IMR-90 (cell line): Measurements from ENCODE around the gene RIMBP2. TPM values are rescaled to one million over a fixed set of nuclear protein-coding genes. Genes with fewer than 3 reads are reported as not detected.

ENCODE experiments used
- ATAC-seq: fragments of 200-7000 bp; cut with Tn5 transposase; 2 replicates; pipeline ENCODE4 v1.9.1; 2020; ENCODE audit warnings: low read depth, mild to moderate bottlenecking, moderate library complexity
- BruUV-seq: library from RNA; stranded (reverse); fragments of 400-500 nt; replicated peaks from 2 replicates; lab custom pipeline; 2021; lab: Mats Ljungman, UMichigan
- CTCF ChIA-PET: fragments of 300-600 bp; formaldehyde crosslinking; extraction: SDS; loops from one replicate; lab custom pipeline; 2021; ENCODE audit warnings: antibody characterized with exemption; lab: Yijun Ruan, JAX
- POLR2A ChIA-PET: fragments of 300-600 bp; sonication (Branson Sonifier 250); formaldehyde crosslinking; loops from one replicate; lab custom pipeline; 2022; ENCODE audit warnings: antibody characterized with exemption; ENCODE audit not compliant: unreplicated experiment; lab: Charles Lee
- DNase-seq: peaks from one replicate; pipeline ENCODE4 v3.0.0; 2013
- H2AFZ ChIP-seq: replicated peaks from 2 replicates; pipeline ENCODE3; 2013; ENCODE audit warnings: low read length, mild to moderate bottlenecking; ENCODE audit not compliant: poor library complexity
- H2AK5ac ChIP-seq: 2 replicates; pipeline ENCODE4 v1.6.1; 2013; ENCODE audit warnings: low read depth, low read length, inconsistent platforms
- H2AK9ac ChIP-seq: replicated peaks from 2 replicates; pipeline ENCODE3; 2013; ENCODE audit warnings: mild to moderate bottlenecking, low read depth, low read length, moderate library complexity; ENCODE audit not compliant: poor library complexity
- H2BK120ac ChIP-seq: 2 replicates; pipeline ENCODE4 v1.6.1; 2013; ENCODE audit warnings: low read depth, low read length, inconsistent platforms
- H2BK15ac ChIP-seq: 3 replicates; pipeline ENCODE4 v1.6.1; 2013; ENCODE audit warnings: low read depth, low read length, inconsistent platforms
- H2BK20ac ChIP-seq: 2 replicates; pipeline ENCODE4 v1.6.1; 2013; ENCODE audit warnings: low read depth, mild to moderate bottlenecking, inconsistent platforms, low read length, moderate library complexity
- H2BK5ac ChIP-seq: 2 replicates; pipeline ENCODE4 v1.6.1; 2013; ENCODE audit warnings: mild to moderate bottlenecking, low read depth, low read length, inconsistent platforms; ENCODE audit not compliant: poor library complexity, severe bottlenecking
- H3K14ac ChIP-seq: replicated peaks from 2 replicates; pipeline ENCODE4 v1.6.1; 2013; ENCODE audit warnings: low read depth, low read length, inconsistent platforms
- H3K18ac ChIP-seq: 2 replicates; pipeline ENCODE4 v1.6.1; 2013; ENCODE audit warnings: low read depth, low read length, control low read depth
- H3K23ac ChIP-seq: 2 replicates; pipeline ENCODE4 v1.6.1; 2013; ENCODE audit warnings: low read depth, low read length, inconsistent platforms
- H3K27ac ChIP-seq: 2 replicates; pipeline ENCODE4 v1.5.1; 2013; ENCODE audit warnings: mild to moderate bottlenecking, control low read depth, low read length; ENCODE audit not compliant: insufficient read depth
- H3K27me3 ChIP-seq: 2 replicates; pipeline ENCODE4 v1.6.1; 2013; ENCODE audit warnings: low read length; ENCODE audit not compliant: control insufficient read depth, insufficient read depth
- H3K36me3 ChIP-seq: 2 replicates; pipeline ENCODE4 v1.6.1; 2013; ENCODE audit warnings: low read length, mixed read lengths; ENCODE audit not compliant: control insufficient read depth, insufficient read depth
- H3K4ac ChIP-seq: 2 replicates; pipeline ENCODE4 v1.6.1; 2013; ENCODE audit warnings: low read depth, low read length, inconsistent platforms
- H3K4me1 ChIP-seq: 2 replicates; pipeline ENCODE4 v1.6.1; 2013; ENCODE audit warnings: low read length, mixed read lengths; ENCODE audit not compliant: control insufficient read depth, insufficient read depth
- H3K4me2 ChIP-seq: 2 replicates; pipeline ENCODE4 v1.6.1; 2013; ENCODE audit warnings: low read depth, mild to moderate bottlenecking, control low read depth, low read length, moderate library complexity
- H3K4me3 ChIP-seq: 2 replicates; pipeline ENCODE4 v1.5.1; 2013; ENCODE audit warnings: low read depth, mild to moderate bottlenecking, control low read depth, low read length, moderate library complexity; ENCODE audit not compliant: insufficient read depth
- H3K56ac ChIP-seq: 2 replicates; pipeline ENCODE4 v1.6.1; 2013; ENCODE audit warnings: low read length, inconsistent platforms; ENCODE audit not compliant: insufficient read depth; ENCODE audit errors: extremely low read depth
- H3K79me1 ChIP-seq, 2 experiments: 2 replicates each; pipeline ENCODE4 v1.6.1; 2013; ENCODE audit warnings: low read length in 2 of 2, inconsistent platforms in 1 of 2, low read depth in 1 of 2
- H3K9ac ChIP-seq: 2 replicates; pipeline ENCODE4 v1.6.1; 2013; ENCODE audit warnings: low read depth, low read length, control low read depth
- H3K9me1 ChIP-seq: 2 replicates; pipeline ENCODE4 v1.6.1; 2013; ENCODE audit warnings: low read length, inconsistent platforms; ENCODE audit not compliant: insufficient read depth
- H3K9me3 ChIP-seq: 2 replicates; pipeline ENCODE4 v1.6.1; 2013; ENCODE audit warnings: low read length; ENCODE audit not compliant: control insufficient read depth, insufficient read depth
- H4K20me1 ChIP-seq: 2 replicates; pipeline ENCODE4 v1.6.1; 2013; ENCODE audit warnings: low read length, inconsistent platforms; ENCODE audit not compliant: insufficient read depth
- H4K5ac ChIP-seq: 2 replicates; pipeline ENCODE4 v1.6.1; 2013; ENCODE audit warnings: mild to moderate bottlenecking, low read depth, low read length, control low read depth
- H4K8ac ChIP-seq, 2 experiments: 2 replicates each; pipeline ENCODE4 v1.6.1; 2013; ENCODE audit warnings: low read depth in 2 of 2, low read length in 2 of 2, control low read depth in 1 of 2, inconsistent platforms in 1 of 2
- H4K91ac ChIP-seq: 2 replicates; pipeline ENCODE4 v1.6.1; 2013; ENCODE audit warnings: low read depth, low read length, inconsistent platforms; ENCODE audit not compliant: insufficient read depth
- BHLHE40 ChIP-seq: fragments of 150-350 bp; IDR thresholded peaks from 2 replicates; pipeline ENCODE4 v1.6.1; 2016; ENCODE audit warnings: mild to moderate bottlenecking, low read depth, low read length
- CEBPB ChIP-seq: IDR thresholded peaks from 2 replicates; pipeline ENCODE4 v1.6.1; 2012; ENCODE audit warnings: low read depth, low read length, improper control_type of control experiment
- CHD1 ChIP-seq: IDR thresholded peaks from 2 replicates; pipeline ENCODE4 v1.6.1; 2012; ENCODE audit warnings: low read depth, low read length, improper control_type of control experiment
- FOS ChIP-seq: fragments of 150-350 bp; IDR thresholded peaks from 2 replicates; pipeline ENCODE4 v1.6.1; 2016; ENCODE audit warnings: low read depth, low read length
- MAFK ChIP-seq: IDR thresholded peaks from 2 replicates; pipeline ENCODE4 v1.6.1; 2012; ENCODE audit warnings: low read depth, low read length, improper control_type of control experiment
- MXI1 ChIP-seq: IDR thresholded peaks from 2 replicates; pipeline ENCODE4 v1.6.1; 2012; ENCODE audit warnings: low read depth, mild to moderate bottlenecking, low read length, moderate library complexity, borderline replicate concordance
- NFE2L2 ChIP-seq: fragments of 150-350 bp; IDR thresholded peaks from 2 replicates; pipeline ENCODE4 v1.6.1; 2016; ENCODE audit warnings: low read depth, mild to moderate bottlenecking, low read length
- POLR2A ChIP-seq: IDR thresholded peaks from 2 replicates; pipeline ENCODE4 v1.6.1; 2012; ENCODE audit warnings: mild to moderate bottlenecking, low read depth, low read length
- RAD21 ChIP-seq: IDR thresholded peaks from 2 replicates; pipeline ENCODE4 v1.6.1; 2012; ENCODE audit warnings: low read length, improper control_type of control experiment
- RCOR1 ChIP-seq: IDR thresholded peaks from 2 replicates; pipeline ENCODE4 v1.6.1; 2012; ENCODE audit warnings: mild to moderate bottlenecking, low read length, improper control_type of control experiment; ENCODE audit not compliant: insufficient replicate concordance
- RFX5 ChIP-seq: IDR thresholded peaks from 2 replicates; pipeline ENCODE4 v1.8.0; 2012; ENCODE audit warnings: low read depth, mild to moderate bottlenecking, low read length, moderate library complexity
- SMC3 ChIP-seq: fragments of 150-350 bp; IDR thresholded peaks from 2 replicates; pipeline ENCODE4 v1.6.1; 2016; ENCODE audit warnings: low read depth, mild to moderate bottlenecking, antibody characterized with exemption, low read length, moderate library complexity
- WGBS, 2 experiments: methylation state at CpG; one replicate each; pipeline versions ENCODE4 v1.1.5 to v1.1.7; 2013; ENCODE audit warnings: missing lambda C conversion rate in 2 of 2; ENCODE audit not compliant: insufficient read length in 1 of 2; ENCODE audit errors: extremely low coverage in 2 of 2; 5-methylcytosine and 5-hydroxymethylcytosine counted together
- dilution Hi-C: fragments of 300-500 bp; cut with HindIII; formaldehyde crosslinking; loops from one replicate; pipeline ENCODE4 v1.14.3; 2018; ENCODE audit warnings: low sequenced_read_pairs; ENCODE audit not compliant: unreplicated experiment
- in situ Hi-C: fragments of 300-500 bp; cut with MboI; formaldehyde crosslinking; loops from 3 replicates; pipeline ENCODE4 v1.14.3; 2019; ENCODE audit warnings: low sequenced_read_pairs, inconsistent platforms, mixed read lengths
- intact Hi-C: fragments of 100-400 bp; cut with micrococcal nuclease; formaldehyde crosslinking; loops from 2 replicates; pipeline ENCODE4 v1.10.0; 2022
- polyA plus RNA-seq, 3 experiments: library from polyadenylated mRNA; depleted of rRNA; stranded (reverse); fragments of >200 nt; gene quantifications; 2 replicates each; pipeline ENCODE4 v1.2.3, GENCODE V29; 2012; ENCODE audit warnings: low replicate concordance in 1 of 3
- total RNA-seq: library from RNA; depleted of rRNA; stranded (reverse); fragments of >200 nt; gene quantifications from 2 replicates; pipeline ENCODE4 v1.2.3, GENCODE V29; 2012
- TF ChIP-seq, protein P1 (sequence below): fragments of 150-350 bp; IDR thresholded peaks from 2 replicates; pipeline ENCODE4 v1.6.1; 2016; ENCODE audit warnings: low read depth, mild to moderate bottlenecking, low read length, moderate library complexity, borderline replicate concordance
- TF ChIP-seq, protein P2 (sequence below): conservative IDR thresholded peaks from 2 replicates; pipeline ENCODE4 v1.5.1; 2012; ENCODE audit warnings: mild to moderate bottlenecking, low read depth, low read length, improper control_type of control experiment
- TF ChIP-seq, protein P3 (sequence below): fragments of 150-350 bp; IDR thresholded peaks from 2 replicates; pipeline ENCODE4 v1.6.1; 2017; ENCODE audit warnings: mild to moderate bottlenecking, antibody characterized with exemption, low read length, low read depth

Gene RIMBP2
- total and polyA plus RNA-seq, 2 of the 4 experiments (the other 2 are of a cell fraction): not detected

DNA sequence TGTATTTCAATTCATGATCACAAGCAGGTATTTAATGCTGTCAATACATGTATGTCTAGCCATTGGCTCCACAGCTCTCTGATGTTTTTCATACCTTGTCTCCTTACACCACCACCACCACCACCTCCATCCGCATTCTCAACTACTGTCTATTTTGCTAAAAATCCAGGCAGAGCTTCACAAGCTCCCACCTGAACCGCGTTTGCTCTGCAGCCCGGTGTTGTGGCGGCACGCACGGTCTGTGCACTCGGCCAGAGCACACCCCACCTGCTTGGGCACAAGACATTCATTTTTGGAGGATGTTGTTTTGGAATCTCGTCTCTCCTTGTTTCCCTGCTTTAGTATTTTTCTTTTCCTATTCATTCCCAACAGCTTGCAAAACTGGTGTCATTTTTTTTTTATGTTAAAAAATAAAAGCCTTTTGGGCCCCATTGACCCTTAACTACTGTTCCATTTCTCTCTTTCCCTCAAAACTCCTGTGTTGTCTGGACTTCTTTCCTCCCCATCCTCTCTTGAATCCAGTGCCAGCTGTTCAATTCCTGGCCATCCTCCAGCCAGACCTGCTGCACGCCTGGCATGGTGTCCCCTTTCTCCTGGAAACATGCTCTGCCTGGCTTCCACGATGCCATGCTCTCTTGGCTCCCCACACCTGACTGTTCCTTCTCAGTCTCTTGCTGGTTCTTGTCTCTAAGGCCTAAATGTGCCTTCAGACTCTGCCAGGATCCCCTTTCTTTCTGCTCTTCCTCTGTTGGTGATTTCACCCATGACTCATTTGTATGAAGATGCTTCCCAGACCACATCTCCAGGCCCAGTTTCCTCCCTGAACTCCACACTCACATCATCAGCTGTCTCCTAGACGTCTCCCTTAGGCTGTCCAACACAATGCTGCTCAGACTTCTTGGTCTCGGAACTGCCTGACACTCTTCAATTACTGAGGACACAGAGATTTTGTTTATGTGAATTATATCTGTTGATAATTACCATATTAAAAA is 340.5 kb downstream of the RIMBP2 start:
- Histone ChIP-seq H3K14ac (no peak overlapping the region), H4K8ac (no peak overlapping the region), H2AFZ (no peak overlapping the region), H3K79me1 (no peaks in the 10 kb centered on the region), H3K27ac (no peak overlapping the region), H3K4ac (no peak overlapping the region), H3K9me1 (no peaks in the 10 kb centered on the region), H3K4me1 (no peaks in the 10 kb centered on the region), H2BK120ac (no peak overlapping the region), H2AK9ac (no peak overlapping the region), H3K36me3 (no peaks in the 10 kb centered on the region), H3K4me2 (no peak overlapping the region), H2BK20ac (no peak overlapping the region), H4K20me1 (no peaks in the 10 kb centered on the region), H4K5ac (no peak overlapping the region), H3K4me3 (no peak overlapping the region), H3K9me3 (peaks cover 25% of the 10 kb centered on the region), H3K56ac (no peak overlapping the region), H2BK5ac (no peak overlapping the region), H3K27me3 (no peaks in the 10 kb centered on the region), H3K23ac (no peak overlapping the region), H2AK5ac (no peak overlapping the region), H3K18ac (no peak overlapping the region), H3K9ac (no peak overlapping the region), H2BK15ac (no peak overlapping the region), H4K91ac (no peak overlapping the region)
- in situ Hi-C loops: no loop called here
- ChIA-PET POLR2A (no interaction called here), CTCF (no interaction called here)
- dilution Hi-C loops: no loop called here
- DNase-seq: no peak
- no TSS peak for BruUV-seq
- intact Hi-C loops: no loop called here
- 10% methylated on average over 2 of the region's 13 CpGs; no CpG with 5 or more reads in 1 of the 2 experiments for WGBS, 2 experiments
- ATAC-seq: no peak
- TF ChIP-seq POLR2A (no peak), SMC3 (no peak), NFE2L2 (no peak), RFX5 (no peak), CEBPB (no peak), FOS (no peak), BHLHE40 (no peak), CHD1 (no peak), MXI1 (no peak), MAFK (no peak), RCOR1 (no peak), RAD21 (no peak)
- TF ChIP-seq, protein P1, sequence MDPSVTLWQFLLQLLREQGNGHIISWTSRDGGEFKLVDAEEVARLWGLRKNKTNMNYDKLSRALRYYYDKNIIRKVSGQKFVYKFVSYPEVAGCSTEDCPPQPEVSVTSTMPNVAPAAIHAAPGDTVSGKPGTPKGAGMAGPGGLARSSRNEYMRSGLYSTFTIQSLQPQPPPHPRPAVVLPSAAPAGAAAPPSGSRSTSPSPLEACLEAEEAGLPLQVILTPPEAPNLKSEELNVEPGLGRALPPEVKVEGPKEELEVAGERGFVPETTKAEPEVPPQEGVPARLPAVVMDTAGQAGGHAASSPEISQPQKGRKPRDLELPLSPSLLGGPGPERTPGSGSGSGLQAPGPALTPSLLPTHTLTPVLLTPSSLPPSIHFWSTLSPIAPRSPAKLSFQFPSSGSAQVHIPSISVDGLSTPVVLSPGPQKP: no peak
- TF ChIP-seq, protein P2, sequence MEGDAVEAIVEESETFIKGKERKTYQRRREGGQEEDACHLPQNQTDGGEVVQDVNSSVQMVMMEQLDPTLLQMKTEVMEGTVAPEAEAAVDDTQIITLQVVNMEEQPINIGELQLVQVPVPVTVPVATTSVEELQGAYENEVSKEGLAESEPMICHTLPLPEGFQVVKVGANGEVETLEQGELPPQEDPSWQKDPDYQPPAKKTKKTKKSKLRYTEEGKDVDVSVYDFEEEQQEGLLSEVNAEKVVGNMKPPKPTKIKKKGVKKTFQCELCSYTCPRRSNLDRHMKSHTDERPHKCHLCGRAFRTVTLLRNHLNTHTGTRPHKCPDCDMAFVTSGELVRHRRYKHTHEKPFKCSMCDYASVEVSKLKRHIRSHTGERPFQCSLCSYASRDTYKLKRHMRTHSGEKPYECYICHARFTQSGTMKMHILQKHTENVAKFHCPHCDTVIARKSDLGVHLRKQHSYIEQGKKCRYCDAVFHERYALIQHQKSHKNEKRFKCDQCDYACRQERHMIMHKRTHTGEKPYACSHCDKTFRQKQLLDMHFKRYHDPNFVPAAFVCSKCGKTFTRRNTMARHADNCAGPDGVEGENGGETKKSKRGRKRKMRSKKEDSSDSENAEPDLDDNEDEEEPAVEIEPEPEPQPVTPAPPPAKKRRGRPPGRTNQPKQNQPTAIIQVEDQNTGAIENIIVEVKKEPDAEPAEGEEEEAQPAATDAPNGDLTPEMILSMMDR: no peak
- TF ChIP-seq, protein P3, sequence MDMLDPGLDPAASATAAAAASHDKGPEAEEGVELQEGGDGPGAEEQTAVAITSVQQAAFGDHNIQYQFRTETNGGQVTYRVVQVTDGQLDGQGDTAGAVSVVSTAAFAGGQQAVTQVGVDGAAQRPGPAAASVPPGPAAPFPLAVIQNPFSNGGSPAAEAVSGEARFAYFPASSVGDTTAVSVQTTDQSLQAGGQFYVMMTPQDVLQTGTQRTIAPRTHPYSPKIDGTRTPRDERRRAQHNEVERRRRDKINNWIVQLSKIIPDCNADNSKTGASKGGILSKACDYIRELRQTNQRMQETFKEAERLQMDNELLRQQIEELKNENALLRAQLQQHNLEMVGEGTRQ: no peak
